ENCODE results near the gene LRRC52. TPM values are rescaled to one million over a fixed set of nuclear protein-coding genes. Genes with fewer than 3 reads are reported as not detected.

LRRC52 gene
- total and polyA plus RNA-seq, 4 donors: not detected

DNA sequence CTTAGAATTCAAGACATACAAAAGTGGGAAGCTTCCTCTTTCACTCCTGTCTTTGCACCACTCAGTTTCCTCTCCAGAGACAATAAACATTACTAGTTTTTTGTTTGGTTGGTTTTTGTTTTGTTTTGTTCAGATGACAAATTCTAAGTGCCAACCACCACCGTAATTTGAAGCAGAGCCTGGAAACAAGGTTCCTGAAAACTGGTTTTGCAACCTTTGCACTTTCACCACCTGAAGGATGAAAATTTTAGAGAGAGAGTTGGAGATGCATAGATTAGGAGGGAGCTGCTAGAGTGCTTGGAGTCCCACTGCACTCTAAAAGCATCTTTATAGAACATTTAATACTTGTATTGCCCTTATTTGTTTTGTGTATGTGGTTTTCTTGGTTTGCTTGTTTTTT, 67.1 kb downstream of the LRRC52 start:
- ATAC-seq (ENCODE audit: low FRiP score) (no peak), DNase-seq (no peak)
- H3K27me3 ChIP-seq (ENCODE audit: control insufficient read depth in 1 of 2, insufficient read depth in 2 of 2, low read length in 1 of 2): no peaks in the 10 kb centered on the region
- H3K27ac ChIP-seq (ENCODE audit: low read depth in 1 of 2, low read length in 2 of 2): no peak overlapping the region
- no peaks in the 10 kb centered on the region for H3K36me3 ChIP-seq (ENCODE audit: control insufficient read depth in 1 of 2, insufficient read depth in 2 of 2, low read length in 1 of 2)
- no peak overlapping the region for H3K4me3 ChIP-seq (ENCODE audit: low read length in 2 of 2)
- intact Hi-C loops (cut with DNase I): no loop called here
- H3K4me1 ChIP-seq (ENCODE audit: control insufficient read depth in 1 of 2, insufficient read depth in 2 of 2, low read length in 2 of 2): no peaks in the 10 kb centered on the region
- WGBS, 2 donors: 38 to 39% methylated on average over 1 of the region's 1 CpG
- peaks cover 1% of the 10 kb centered on the region for H3K9me3 ChIP-seq (ENCODE audit: control insufficient read depth, low read length)

DNA sequence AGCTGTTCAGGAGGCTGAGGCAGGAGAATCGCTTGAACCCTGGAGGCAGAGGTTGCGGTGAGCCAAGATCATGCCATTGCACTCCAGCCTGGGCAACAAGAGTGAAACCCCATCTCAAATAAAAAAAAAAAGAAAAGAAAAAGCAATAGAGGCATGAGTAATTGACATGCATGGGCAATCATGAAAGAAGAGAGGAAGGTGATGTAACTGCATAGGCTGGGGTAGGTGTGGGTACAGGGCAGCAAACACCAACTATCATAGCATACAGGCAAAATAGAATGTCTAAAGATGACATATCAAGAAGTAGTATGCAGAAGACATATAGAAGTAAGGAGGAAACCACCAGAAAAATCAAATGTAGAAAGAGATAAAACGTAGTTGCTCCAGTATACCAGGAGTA, 68.3 kb downstream of the LRRC52 start:
- Histone ChIP-seq H3K27ac (ENCODE audit: low read depth in 1 of 2, low read length in 2 of 2) (no peak overlapping the region), H3K27me3 (ENCODE audit: control insufficient read depth in 1 of 2, insufficient read depth in 2 of 2, low read length in 1 of 2) (no peaks in the 10 kb centered on the region), H3K36me3 (ENCODE audit: control insufficient read depth in 1 of 2, insufficient read depth in 2 of 2, low read length in 1 of 2) (no peaks in the 10 kb centered on the region), H3K9me3 (ENCODE audit: control insufficient read depth, low read length) (peaks cover 1% of the 10 kb centered on the region), H3K4me1 (ENCODE audit: control insufficient read depth in 1 of 2, insufficient read depth in 2 of 2, low read length in 2 of 2) (no peaks in the 10 kb centered on the region), H3K4me3 (ENCODE audit: low read length in 2 of 2) (no peak overlapping the region)
- intact Hi-C loops (cut with DNase I): no loop called here
- WGBS, 2 donors: 89 to 90% methylated on average over 3 of the region's 3 CpGs
- DNase-seq (no peak), ATAC-seq (ENCODE audit: low FRiP score) (no peak)

Other genes with a start within 250 kb of the LRRC52 start
- under 1 TPM in 1 of 2 donors, not detected in 1; 0.84 TPM for gene LMX1A, start 187.3 kb upstream of the LRRC52 start, total RNA-seq
- gene LMX1A, start 187.3 kb upstream of the LRRC52 start, polyA plus RNA-seq: under 1 TPM in 1 of 2 donors, not detected in 1; 0.25 TPM
- 1 to 10 TPM in 1 of 2 donors, not detected in 1; 2.2 TPM for gene RXRG, start 98.9 kb upstream of the LRRC52 start, total RNA-seq
- under 1 TPM in 1 of 2 donors, not detected in 1; 0.23 TPM for gene RXRG, start 98.9 kb upstream of the LRRC52 start, polyA plus RNA-seq
- 100 to 1,000 TPM; 199 to 230 TPM for gene MGST3, start 87.2 kb downstream of the LRRC52 start, total RNA-seq
- gene MGST3, start 87.2 kb downstream of the LRRC52 start, polyA plus RNA-seq: 100 to 1,000 TPM; 203 to 277 TPM
- 10 to 100 TPM; 36.5 to 54.3 TPM for gene ALDH9A1, start 154.6 kb downstream of the LRRC52 start, total RNA-seq
- 10 to 100 TPM; 27.4 to 28.5 TPM for gene ALDH9A1, start 154.6 kb downstream of the LRRC52 start, polyA plus RNA-seq
- gene TMCO1, start 224.9 kb downstream of the LRRC52 start, total RNA-seq: 10 to 100 TPM; 56.8 to 61.8 TPM
- 10 to 100 TPM; 60.0 to 65.7 TPM for gene TMCO1, start 224.9 kb downstream of the LRRC52 start, polyA plus RNA-seq

Data from aorta (tissue), 5 donors.